NCI-H2196 treated with DMSO at 0.1 percent for 48 hours (cell line): ENCODE results near the gene MYBBP1A.
"Not testable (repeated sequence)": the region's sequence is repeated elsewhere in the genome, so short reads cannot be mapped to it uniquely, and the experiment has no call there.

Experiments used
- DNase-seq: peaks from one replicate; lab custom pipeline; 2025; ENCODE audit not compliant: unreplicated experiment; lab: John Stamatoyannopoulos, UW

Gene MYBBP1A

GRCh38 chr17:4554997-4555799 is at the start of gene MYBBP1A:
Gene MYBBP1A (minus strand): TSS chr17:4555384. CDS start chr17:4555324, 60 bp downstream.
- DNase-seq, result peak; percentile 74

- not testable (repeated sequence) for DNase-seq
Measured at GRCh38 chr17:4604736-4605135, 49.6 kb upstream of the MYBBP1A start.

GRCh38 chr17:4604111-4604644 is 49.0 kb upstream of the MYBBP1A start:
- DNase-seq, result peak; percentile 31

- no peak for DNase-seq
Measured at GRCh38 chr17:4602041-4602440, 46.9 kb upstream of the MYBBP1A start.

GRCh38 chr17:4601326-4601725 is 46.1 kb upstream of the MYBBP1A start:
- DNase-seq, result no peak

GRCh38 chr17:4600563-4600962 is 45.4 kb upstream of the MYBBP1A start:
- DNase-seq, result no peak

GRCh38 chr17:4599505-4600281 is 44.5 kb upstream of the MYBBP1A start:
- DNase-seq, result no peak

- DNase-seq, result no peak
Measured at GRCh38 chr17:4598776-4599504, 43.8 kb upstream of the MYBBP1A start.

GRCh38 chr17:4597975-4598374 is 42.8 kb upstream of the MYBBP1A start:
- DNase-seq, result no peak

GRCh38 chr17:4596636-4597380 is 41.6 kb upstream of the MYBBP1A start:
- no peak for DNase-seq

- not testable (repeated sequence) for DNase-seq
Measured at GRCh38 chr17:4595685-4596342, 40.6 kb upstream of the MYBBP1A start.

- no peak for DNase-seq
Measured at GRCh38 chr17:4594931-4595684, 39.9 kb upstream of the MYBBP1A start.

- DNase-seq, result no peak
Measured at GRCh38 chr17:4594406-4594805, 39.2 kb upstream of the MYBBP1A start.

GRCh38 chr17:4593021-4593421 is 37.8 kb upstream of the MYBBP1A start:
- no peak for DNase-seq

GRCh38 chr17:4592240-4593005 is 37.2 kb upstream of the MYBBP1A start:
- DNase-seq, result no peak

- no peak for DNase-seq
Measured at GRCh38 chr17:4591529-4591928, 36.3 kb upstream of the MYBBP1A start.

- DNase-seq, result no peak
Measured at GRCh38 chr17:4590981-4591453, 35.8 kb upstream of the MYBBP1A start.

GRCh38 chr17:4590042-4590441 is 34.9 kb upstream of the MYBBP1A start:
- DNase-seq, result not testable (repeated sequence)
